Stimulated activated CD8-positive, alpha-beta memory T cell treated with anti-CD3 and anti-CD28 coated beads, Interleukin-15, amount 100 ng/mL, for 4 hours (primary cell): ENCODE measurements around the gene GPATCH1.
"Not testable (repeated sequence)": the region's sequence is repeated elsewhere in the genome, so short reads cannot be mapped to it uniquely, and the experiment has no call there.

ENCODE experiments used
- DNase-seq, 2 donors: peaks; one replicate each; pipeline ENCODE4 v3.0.0-alpha.2; 2020; ENCODE audit warnings: low read depth in 2 of 2

Gene GPATCH1

GRCh38 chr19:33080761-33081681 lies at the start of gene GPATCH1:
Gene GPATCH1, plus strand, starts transcription at chr19:33081181. Its CDS starts 13 bp downstream, at chr19:33081194.
- peak; percentile 58 to 70 for DNase-seq

GRCh38 chr19:33032218-33032781 lies 48.7 kb upstream of the GPATCH1 start:
- DNase-seq = no peak

DNA sequence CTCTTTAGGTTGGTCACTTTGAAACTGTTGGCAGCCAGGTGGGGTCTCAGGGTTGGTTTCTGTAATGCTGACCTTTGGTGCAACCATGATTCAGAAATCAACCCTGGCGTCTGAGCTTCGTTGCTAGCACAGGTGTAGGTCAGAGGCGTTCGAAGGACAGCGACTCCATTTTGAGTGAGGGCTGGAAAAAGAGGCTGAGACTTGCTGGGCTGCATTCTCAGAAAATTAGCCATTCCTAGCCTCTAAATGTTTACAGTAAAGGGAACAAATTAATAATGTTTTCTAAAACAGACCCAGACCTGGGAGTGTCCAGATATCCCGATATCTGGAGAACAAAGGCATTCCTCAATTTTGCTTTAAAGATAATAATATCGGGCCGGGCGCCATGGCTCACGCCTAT lies 45.5 kb upstream of the GPATCH1 start:
- no peak for DNase-seq

DNA sequence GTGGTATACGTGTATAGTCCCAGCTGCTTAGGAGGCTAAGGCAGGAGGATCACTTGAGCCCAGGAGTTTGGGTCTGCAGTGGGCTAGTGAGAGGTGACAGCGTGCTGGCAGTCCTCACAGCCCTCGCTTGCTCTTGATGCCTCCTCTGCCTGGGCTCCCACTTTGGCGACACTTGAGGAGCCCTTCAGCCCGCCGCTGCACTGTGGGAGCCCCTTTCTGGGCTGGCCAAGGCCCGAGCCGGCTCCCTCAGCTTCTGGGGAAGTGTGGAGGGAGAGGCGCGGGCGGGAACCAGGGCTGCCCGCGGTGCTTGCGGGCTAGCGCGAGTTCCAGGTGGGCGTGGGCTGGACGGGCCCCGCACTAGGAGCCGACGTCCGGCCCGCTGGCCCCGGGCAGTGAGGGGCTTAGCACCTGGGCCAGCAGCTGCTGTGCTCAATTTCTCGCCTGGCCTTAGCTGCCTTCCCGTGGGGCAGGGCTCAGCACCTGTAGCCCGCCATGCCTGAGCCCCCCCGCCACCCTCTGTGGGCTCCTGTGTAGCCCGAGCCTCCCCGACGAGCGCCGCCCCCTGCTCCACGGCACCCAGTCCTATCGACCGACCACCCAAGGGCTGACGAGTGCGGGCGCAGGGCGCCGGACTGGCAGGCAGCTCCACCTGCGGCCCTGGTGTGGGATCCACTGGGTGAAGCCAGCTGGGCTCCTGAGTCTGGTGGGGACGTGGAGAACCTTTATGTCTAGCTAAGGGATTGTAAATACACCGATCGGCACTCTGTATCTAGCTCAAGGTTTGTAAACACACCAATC lies 44.4 kb upstream of the GPATCH1 start:
- DNase-seq = not testable (repeated sequence)

GRCh38 chr19:33037168-33038025 lies 43.6 kb upstream of the GPATCH1 start:
- not testable (repeated sequence) for DNase-seq

DNA sequence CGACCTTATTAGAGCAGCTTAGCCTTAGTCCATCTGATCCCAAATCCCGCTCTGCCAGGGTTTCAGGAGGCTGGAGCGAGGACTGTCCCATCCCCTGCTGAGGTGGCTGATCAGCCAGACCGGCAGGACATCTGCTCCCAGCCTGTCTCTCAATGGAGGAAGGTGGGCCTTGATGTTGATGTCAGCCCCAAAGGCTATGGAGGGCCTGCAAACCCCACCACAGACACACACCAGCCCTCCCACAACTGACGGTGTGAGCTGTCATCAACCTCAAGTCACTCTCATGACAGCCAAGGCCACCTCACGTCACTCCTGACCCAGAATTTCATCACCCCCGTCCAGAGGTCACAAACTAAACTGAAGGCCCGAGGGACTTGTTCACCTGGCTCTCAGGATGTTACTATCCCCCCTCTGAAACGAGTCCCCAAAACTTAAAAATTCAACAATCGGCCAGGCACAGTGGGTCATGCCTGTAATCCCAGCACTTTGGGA lies 41.8 kb upstream of the GPATCH1 start:
- DNase-seq = no peak

- no peak for DNase-seq
Observed at GRCh38 chr19:33039815-33040214, 41.2 kb upstream of the GPATCH1 start.

- no peak for DNase-seq
Observed at GRCh38 chr19:33040994-33041827, 39.8 kb upstream of the GPATCH1 start.

DNA sequence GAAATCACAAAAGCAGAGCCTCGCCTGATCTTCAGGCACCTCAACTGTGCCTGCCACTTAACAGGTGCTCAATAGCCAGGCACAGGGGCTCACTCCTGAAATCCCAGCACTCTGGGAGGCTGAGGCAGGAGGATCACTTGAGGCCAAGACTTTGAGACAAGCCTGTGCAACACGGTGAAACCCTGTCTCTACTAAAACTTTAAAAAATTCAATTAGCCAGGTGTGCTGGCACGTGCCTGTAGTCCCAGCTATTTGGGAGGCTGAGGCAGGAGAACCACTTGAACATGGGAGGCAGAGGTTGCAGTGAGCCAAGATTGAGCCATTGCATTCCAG lies 39.2 kb upstream of the GPATCH1 start:
- DNase-seq = not testable (repeated sequence)

DNA sequence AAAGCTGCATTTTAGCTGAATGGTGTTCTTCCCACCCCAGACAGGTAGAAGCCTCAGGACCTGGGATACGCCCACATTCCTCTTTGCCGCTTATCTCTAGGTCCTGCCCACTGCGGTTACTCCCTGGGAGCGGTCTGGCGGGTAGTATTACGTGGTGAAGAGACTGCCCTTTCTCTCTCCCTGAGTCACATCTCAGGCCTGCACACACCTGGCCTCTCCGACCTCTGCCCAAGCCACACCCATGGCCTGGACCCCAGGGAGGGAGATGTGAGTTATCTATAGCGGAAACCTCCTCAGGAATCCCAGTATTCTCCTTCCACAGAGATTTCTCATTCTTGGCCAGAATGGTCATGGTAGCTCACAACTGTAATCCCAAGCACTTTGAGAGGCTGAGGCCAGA lies 33.6 kb upstream of the GPATCH1 start:
- no peak for DNase-seq

DNA sequence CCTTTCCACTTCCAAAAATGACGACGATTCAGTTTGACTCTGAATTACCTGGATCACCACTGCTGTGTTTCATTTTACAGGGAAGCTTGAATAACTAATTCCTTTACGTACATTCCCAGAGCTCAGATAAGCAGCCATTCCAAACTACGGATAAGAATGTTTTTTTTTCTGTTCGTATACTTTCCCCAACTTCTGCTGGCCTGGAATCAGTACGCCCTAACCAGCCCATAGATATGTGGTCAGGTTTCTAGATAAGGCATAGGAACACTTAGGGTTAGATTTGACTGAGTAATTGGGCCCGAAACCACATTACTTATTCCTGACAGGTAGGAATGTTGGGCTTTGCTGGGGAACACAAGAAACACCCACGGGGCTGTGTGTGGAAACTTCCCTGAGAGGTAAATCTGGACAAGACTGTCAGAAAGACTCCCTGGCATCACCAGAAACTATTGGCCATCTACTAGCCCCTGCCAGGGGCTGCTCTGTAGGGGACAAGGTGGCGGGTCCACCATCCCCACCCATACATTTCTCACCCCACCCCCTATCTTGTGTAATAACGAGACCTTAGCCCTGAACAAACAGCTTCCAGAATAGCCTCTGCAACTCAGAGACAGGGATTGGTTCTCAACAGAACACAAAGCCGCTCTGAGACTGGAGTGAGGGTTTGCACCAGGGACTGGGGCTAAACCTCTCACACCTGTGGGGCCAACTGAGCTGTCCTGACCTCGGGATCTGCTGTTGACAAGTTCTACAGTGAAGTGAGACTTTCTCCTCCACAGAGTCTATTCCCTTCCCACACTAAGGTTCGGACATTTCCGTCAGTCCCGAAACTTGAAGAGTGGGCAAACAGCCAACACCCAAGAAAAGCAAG lies 31.9 kb upstream of the GPATCH1 start:
- no peak for DNase-seq

DNA sequence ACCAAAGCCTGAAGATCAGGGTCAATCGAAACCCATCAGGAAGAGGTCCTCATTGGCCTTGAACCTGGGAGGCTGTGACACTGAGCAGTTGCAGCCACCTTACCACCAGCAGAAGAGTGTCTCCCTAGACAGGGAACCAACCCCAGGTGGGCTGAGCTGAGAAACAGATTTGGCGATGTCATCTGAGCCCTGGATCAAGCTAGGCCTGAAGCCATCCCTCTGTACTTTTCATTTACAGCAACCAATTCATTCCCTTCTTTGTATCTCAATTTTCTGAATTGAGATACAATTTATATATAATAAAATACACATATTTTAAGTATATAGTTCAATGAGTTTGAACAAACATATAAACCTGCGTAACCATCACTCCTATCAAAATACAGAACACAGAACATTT lies 30.9 kb upstream of the GPATCH1 start:
- DNase-seq = no peak

DNA sequence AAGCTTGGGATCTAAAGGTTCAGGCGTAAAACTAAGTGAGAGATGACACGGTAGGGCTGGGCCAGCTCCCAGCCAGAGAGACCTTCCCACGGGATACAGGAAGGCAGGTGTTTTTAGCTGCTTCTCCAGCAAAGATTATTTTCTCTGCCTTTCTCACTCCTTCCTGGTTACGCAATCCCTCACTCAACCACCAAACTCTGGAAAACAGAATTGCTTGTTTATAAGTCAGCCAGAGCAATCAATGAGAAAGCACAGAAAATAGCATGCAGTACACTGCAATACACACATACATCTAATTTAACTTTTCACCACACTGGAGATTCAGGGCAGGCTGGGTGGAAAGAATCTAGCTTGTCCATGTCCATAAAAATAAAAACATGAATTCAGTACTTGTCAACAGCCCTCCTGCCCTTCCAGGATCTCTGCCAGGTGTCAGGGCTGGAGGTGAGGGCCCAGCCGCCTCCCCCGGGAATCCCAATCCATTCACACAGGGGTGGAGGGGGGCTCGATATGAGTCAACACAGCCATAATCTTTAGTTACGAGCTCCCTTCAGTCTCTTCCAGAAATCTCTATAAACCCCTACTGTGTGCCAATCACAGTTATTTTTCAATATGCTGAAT lies 28.5 kb upstream of the GPATCH1 start:
- no peak for DNase-seq

GRCh38 chr19:33054623-33055022 lies 26.4 kb upstream of the GPATCH1 start:
- no peak for DNase-seq

DNA sequence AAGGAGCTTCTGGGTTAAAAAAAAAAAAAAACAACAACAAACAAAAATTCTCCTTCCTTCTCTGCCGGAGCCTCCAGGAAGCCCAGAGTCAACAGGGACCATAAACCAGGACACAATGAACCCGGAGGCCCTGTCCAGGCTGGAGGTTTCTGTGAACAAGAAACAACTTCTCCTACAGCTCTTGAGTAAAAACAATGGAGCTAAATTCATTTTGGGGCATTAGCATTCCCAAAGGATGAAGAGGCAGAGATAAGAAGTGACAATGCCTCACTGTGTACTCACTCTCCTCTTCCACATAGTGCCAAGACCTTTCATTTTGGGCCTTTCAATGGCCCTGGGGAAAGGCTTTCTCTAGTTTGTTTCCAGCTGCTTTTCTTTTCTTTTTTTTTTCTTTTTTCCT lies 25.3 kb upstream of the GPATCH1 start:
- DNase-seq = no peak

DNA sequence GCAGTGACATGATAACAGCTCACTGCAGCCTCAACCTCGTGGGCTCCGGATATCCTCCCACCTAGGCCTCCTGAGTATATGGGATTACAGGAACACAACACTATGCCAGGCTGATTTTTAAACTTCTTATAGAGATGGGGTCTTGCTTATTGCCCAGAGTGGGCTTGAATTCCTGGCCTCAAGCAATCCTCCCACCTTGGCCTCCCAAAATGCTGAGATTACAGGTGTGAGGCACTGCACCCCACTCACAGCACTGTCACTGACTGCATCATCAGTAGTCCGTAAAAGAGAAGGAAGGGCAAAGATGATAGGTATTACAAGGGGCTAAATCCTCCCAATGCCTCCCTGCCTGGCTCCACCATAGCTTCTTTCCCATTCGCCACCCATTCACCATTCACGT lies 20.4 kb upstream of the GPATCH1 start:
- DNase-seq = no peak

DNA sequence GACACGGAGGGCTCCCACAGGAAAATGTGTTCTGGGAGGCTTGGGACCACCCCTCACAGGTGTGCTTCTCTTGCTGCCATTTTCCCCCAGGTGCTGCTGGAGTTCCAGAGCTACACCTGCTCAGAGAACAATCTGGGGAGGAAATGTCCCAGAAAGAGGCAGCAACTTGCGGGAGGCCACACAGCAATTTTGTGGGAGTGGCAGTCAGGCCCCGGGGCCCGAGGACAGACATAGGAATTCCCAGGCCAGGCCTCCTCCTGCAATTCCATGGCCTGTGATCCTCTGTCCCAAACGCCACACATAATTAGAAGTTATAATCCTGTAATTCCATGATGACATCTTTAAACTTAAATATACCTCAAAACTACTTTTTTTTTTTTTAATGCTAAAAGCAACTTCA lies 18.1 kb upstream of the GPATCH1 start:
- DNase-seq = no peak

DNA sequence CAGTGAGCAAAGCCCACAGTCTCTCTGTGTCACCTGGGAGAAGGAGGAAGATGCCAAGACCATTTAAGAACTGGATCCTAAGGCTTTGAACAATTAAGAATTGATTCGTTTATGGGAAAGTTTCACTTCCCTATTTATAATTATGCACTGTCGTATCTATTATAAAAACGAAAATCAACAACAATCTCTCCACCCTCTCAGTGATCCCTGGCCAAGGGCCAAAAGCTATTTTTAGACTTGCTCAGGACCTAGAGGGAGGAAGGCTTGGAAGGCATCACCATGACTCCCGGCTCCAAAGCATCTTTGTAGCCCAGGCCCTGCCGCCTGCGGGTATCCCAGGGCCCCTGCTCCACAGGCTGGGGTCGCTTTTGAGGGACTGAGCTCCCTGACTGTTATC lies 17.6 kb upstream of the GPATCH1 start:
- DNase-seq = no peak
